ENCODE data around the gene LCT.

Gene LCT

DNA sequence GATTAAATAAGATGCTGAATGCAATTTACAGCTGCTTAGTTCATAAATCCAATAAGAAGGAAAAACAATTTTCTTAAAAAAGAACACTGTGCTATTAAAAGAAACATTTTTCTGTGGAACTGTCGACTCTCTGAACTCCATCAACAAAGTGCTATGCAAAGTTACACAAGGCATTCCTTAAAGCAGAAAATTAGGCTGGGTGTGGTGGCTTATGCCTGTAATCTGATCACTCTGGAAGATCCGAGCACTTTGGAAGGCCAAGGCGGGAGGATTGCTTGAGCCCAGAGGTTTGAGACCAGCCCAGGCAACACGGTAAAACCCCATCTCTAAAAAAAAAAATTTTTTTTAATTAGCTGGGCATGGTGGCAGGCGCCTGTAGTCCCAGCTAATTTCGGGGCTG is 26.2 kb upstream of the LCT start:
- H4K20me1 ChIP-seq (ENCODE audit: insufficient read depth, low read length): peaks cover 42% of the 10 kb centered on the region
- no peaks in the 10 kb centered on the region for H3K4me1 ChIP-seq (ENCODE audit: low read length)
- peaks cover 61% of the 10 kb centered on the region for H3K36me3 ChIP-seq (replicated peaks; ENCODE audit: low read depth, low read length)
- no peak overlapping the region for H2AFZ ChIP-seq (ENCODE audit: low read depth, low read length)
- H3K9me3 ChIP-seq (ENCODE audit: insufficient read depth, low read length): no peaks in the 10 kb centered on the region
- TF ChIP-seq, protein P1, sequence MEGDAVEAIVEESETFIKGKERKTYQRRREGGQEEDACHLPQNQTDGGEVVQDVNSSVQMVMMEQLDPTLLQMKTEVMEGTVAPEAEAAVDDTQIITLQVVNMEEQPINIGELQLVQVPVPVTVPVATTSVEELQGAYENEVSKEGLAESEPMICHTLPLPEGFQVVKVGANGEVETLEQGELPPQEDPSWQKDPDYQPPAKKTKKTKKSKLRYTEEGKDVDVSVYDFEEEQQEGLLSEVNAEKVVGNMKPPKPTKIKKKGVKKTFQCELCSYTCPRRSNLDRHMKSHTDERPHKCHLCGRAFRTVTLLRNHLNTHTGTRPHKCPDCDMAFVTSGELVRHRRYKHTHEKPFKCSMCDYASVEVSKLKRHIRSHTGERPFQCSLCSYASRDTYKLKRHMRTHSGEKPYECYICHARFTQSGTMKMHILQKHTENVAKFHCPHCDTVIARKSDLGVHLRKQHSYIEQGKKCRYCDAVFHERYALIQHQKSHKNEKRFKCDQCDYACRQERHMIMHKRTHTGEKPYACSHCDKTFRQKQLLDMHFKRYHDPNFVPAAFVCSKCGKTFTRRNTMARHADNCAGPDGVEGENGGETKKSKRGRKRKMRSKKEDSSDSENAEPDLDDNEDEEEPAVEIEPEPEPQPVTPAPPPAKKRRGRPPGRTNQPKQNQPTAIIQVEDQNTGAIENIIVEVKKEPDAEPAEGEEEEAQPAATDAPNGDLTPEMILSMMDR (IDR thresholded peaks at IDR 0.05; ENCODE audit: low read depth, low read length): no peak
- no peak overlapping the region for H3K9ac ChIP-seq (ENCODE audit: low read length)
- H3K27me3 ChIP-seq (ENCODE audit: low read depth, low read length): no peaks in the 10 kb centered on the region
- no peak overlapping the region for H3K4me3 ChIP-seq (ENCODE audit: low read length)
- peaks cover 48% of the 10 kb centered on the region for H3K79me2 ChIP-seq (ENCODE audit: low read length)
- no peak overlapping the region for H3K4me2 ChIP-seq (ENCODE audit: low read length)
- H3K27ac ChIP-seq (ENCODE audit: low read length): no peak overlapping the region

DNA sequence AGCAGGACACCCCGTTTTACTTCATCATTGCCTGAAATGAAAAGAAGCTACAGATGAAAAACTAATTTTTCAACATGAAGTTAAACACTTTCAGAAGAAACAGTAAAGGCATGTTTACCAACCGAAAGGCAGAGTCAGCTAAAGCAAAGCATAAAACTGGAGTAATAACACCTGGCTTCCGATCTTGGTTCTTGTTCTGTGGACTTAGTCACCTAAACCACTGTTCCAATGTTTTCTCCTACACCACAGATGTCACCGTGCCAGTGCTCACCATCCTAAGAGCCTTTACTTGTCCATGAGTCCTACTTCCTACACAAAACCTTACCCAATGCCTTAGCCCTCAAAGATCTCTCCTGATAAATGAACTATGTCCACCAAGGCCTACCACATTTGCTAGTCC is 25.7 kb upstream of the LCT start:
- Histone ChIP-seq H3K36me3 (replicated peaks; ENCODE audit: low read depth, low read length) (peaks cover 63% of the 10 kb centered on the region), H3K4me2 (ENCODE audit: low read length) (no peak overlapping the region), H3K4me1 (ENCODE audit: low read length) (no peaks in the 10 kb centered on the region), H2AFZ (ENCODE audit: low read depth, low read length) (no peak overlapping the region), H4K20me1 (ENCODE audit: insufficient read depth, low read length) (peaks cover 44% of the 10 kb centered on the region), H3K27ac (ENCODE audit: low read length) (no peak overlapping the region), H3K9ac (ENCODE audit: low read length) (no peak overlapping the region), H3K79me2 (ENCODE audit: low read length) (peaks cover 48% of the 10 kb centered on the region), H3K9me3 (ENCODE audit: insufficient read depth, low read length) (no peaks in the 10 kb centered on the region), H3K27me3 (ENCODE audit: low read depth, low read length) (no peaks in the 10 kb centered on the region), H3K4me3 (ENCODE audit: low read length) (no peak overlapping the region)
- no peak for TF ChIP-seq EZH2phosphoT487 (IDR thresholded peaks at IDR 0.05; ENCODE audit: low read depth)
- TF ChIP-seq, protein P1 (IDR thresholded peaks at IDR 0.05; ENCODE audit: low read depth, low read length): no peak

DNA sequence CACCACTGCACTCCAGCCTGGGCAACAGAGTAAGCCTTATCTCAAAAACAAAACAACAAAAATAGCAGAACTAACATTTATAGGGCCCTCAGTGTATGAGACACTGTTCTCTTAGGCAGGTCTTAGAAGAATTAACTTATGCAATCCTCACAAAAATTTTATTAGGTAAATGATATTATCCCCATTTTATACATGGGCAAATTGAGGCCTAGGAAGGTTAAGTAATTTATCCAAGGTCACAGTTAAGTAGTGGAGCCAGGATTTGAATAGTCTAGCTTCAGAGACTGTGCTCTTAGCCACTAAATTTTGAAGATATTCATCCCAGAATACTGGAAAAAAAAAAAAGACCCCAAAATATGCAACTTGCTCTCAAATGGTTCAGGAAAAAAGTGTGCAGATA is 16.4 kb upstream of the LCT start:
- TF ChIP-seq, protein P1 (IDR thresholded peaks at IDR 0.05; ENCODE audit: low read depth, low read length): no peak
- no peak for TF ChIP-seq EZH2phosphoT487 (IDR thresholded peaks at IDR 0.05; ENCODE audit: low read depth)
- Histone ChIP-seq H2AFZ (ENCODE audit: low read depth, low read length) (no peak overlapping the region), H3K36me3 (replicated peaks; ENCODE audit: low read depth, low read length) (peaks cover 72% of the 10 kb centered on the region), H3K4me3 (ENCODE audit: low read length) (no peak overlapping the region), H3K4me2 (ENCODE audit: low read length) (no peak overlapping the region), H3K27me3 (ENCODE audit: low read depth, low read length) (no peaks in the 10 kb centered on the region), H3K9ac (ENCODE audit: low read length) (no peak overlapping the region), H3K27ac (ENCODE audit: low read length) (no peak overlapping the region), H4K20me1 (ENCODE audit: insufficient read depth, low read length) (peaks cover 5% of the 10 kb centered on the region; the same call in 1 of the 2 replicates), H3K4me1 (ENCODE audit: low read length) (no peaks in the 10 kb centered on the region), H3K9me3 (ENCODE audit: insufficient read depth, low read length) (no peaks in the 10 kb centered on the region), H3K79me2 (ENCODE audit: low read length) (0 out of 2 replicates have a peak, but pooled peaks cover 2% of the 10 kb centered on the region)

DNA sequence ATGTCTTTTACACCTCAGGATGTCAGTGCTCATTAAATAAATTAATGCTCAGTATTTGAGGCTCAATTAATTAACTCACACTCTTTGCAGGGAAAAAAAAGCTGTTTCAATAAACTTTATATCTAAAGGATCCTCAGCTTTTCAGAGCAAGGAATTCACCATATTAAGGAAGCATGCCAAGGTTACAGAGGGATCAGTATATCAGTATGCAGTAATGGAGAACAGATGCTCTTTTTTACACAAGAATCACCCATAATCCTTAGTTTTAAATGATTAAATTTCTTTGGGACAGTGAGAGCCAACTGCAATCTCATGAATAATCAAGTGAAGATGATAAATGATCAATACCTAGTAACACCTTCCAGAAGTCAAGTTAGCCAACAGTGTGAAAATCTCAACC is 14.9 kb upstream of the LCT start:
- peaks cover 71% of the 10 kb centered on the region for H3K36me3 ChIP-seq (replicated peaks; ENCODE audit: low read depth, low read length)
- no peak for TF ChIP-seq EZH2phosphoT487 (IDR thresholded peaks at IDR 0.05; ENCODE audit: low read depth)
- TF ChIP-seq, protein P1 (IDR thresholded peaks at IDR 0.05; ENCODE audit: low read depth, low read length): no peak

More for the DNA sequence above, 14.9 kb upstream of the LCT start:
- peaks cover 3% of the 10 kb centered on the region; the same call in 1 of the 2 replicates for H4K20me1 ChIP-seq (ENCODE audit: insufficient read depth, low read length)
- no peak overlapping the region for H3K9ac ChIP-seq (ENCODE audit: low read length)
- H3K27me3 ChIP-seq (ENCODE audit: low read depth, low read length): no peaks in the 10 kb centered on the region
- no peak overlapping the region for H3K4me2 ChIP-seq (ENCODE audit: low read length)
- H3K4me1 ChIP-seq (ENCODE audit: low read length): no peaks in the 10 kb centered on the region
- H3K79me2 ChIP-seq (ENCODE audit: low read length): 0 out of 2 replicates have a peak, but pooled peaks cover 2% of the 10 kb centered on the region
- no peak overlapping the region for H2AFZ ChIP-seq (ENCODE audit: low read depth, low read length)
- no peak overlapping the region for H3K27ac ChIP-seq (ENCODE audit: low read length)
- H3K4me3 ChIP-seq (ENCODE audit: low read length): no peak overlapping the region
- no peaks in the 10 kb centered on the region for H3K9me3 ChIP-seq (ENCODE audit: insufficient read depth, low read length)
